K562 (cell line): ENCODE results near the gene DPH1. TPM values are rescaled to one million over a fixed set of nuclear protein-coding genes. Genes with fewer than 3 reads are reported as not detected.

ENCODE experiments used
- CBX5 ChIP-seq: IDR thresholded peaks from 2 replicates; pipeline ENCODE4 v1.6.1; 2014; ENCODE audit warnings: low read depth, borderline replicate concordance
- E2F3 ChIP-seq: fragments of 250-450 bp; sonication (Bioruptor Pico); IDR thresholded peaks from 2 replicates; pipeline ENCODE4 v1.4.0; 2020; ENCODE audit warnings: mild to moderate bottlenecking
- ETV1 ChIP-seq: fragments of 450-650 bp; conservative IDR thresholded peaks from 2 replicates; pipeline ENCODE4 v1.6.1; 2016; ENCODE audit warnings: missing genetic modification characterization, control low read depth, low read depth, missing compliant biosample characterization
- FOXJ2 ChIP-seq: fragments of 200-800 bp; sonication (Bioruptor generic); IDR thresholded peaks from 2 replicates; pipeline ENCODE4 v1.6.1; 2016; ENCODE audit warnings: missing genetic modification characterization, missing compliant biosample characterization
- FOXM1 ChIP-seq, 2 experiments: fragments of 450-650 bp in 1 of 2; sonication (generic) in 1 of 2; formaldehyde crosslinking in 1 of 2; IDR thresholded peaks; 2 replicates each; pipeline versions ENCODE4 v1.6.1 to v1.9.0; 2017 to 2022; ENCODE audit warnings: low read depth in 2 of 2, mild to moderate bottlenecking in 2 of 2, missing genetic modification reagents in 1 of 2, moderate library complexity in 1 of 2
- GTF3C2 ChIP-seq: IDR thresholded peaks from 3 replicates; pipeline ENCODE4 v1.6.1; 2011; ENCODE audit warnings: borderline replicate concordance, mild to moderate bottlenecking, moderate library complexity; ENCODE audit not compliant: insufficient read length; ENCODE audit errors: extremely low read depth
- HDAC2 ChIP-seq: fragments of 450-650 bp; IDR thresholded peaks from 2 replicates; pipeline ENCODE4 v1.6.1; 2016; ENCODE audit warnings: mild to moderate bottlenecking
- HNRNPL ChIP-seq: fragments of 200-400 bp; formaldehyde crosslinking; IDR thresholded peaks from 2 replicates; pipeline ENCODE4 v1.6.1; 2017; ENCODE audit warnings: low read depth, mild to moderate bottlenecking, low read length
- SMARCB1 ChIP-seq: IDR thresholded peaks from 2 replicates; pipeline ENCODE4 v1.6.1; 2011; ENCODE audit warnings: improper control_type of control experiment, low read depth; ENCODE audit not compliant: insufficient read length
- TSC22D4 ChIP-seq: fragments of 450-650 bp; IDR thresholded peaks from 2 replicates; pipeline ENCODE4 v1.6.1; 2016; ENCODE audit warnings: missing genetic modification characterization, missing biosample characterization, control low read depth
- ZC3H8 ChIP-seq: fragments of 450-650 bp; IDR thresholded peaks from 2 replicates; pipeline ENCODE4 v1.6.1; 2017
- ZFP36 ChIP-seq: fragments of 150-350 bp; IDR thresholded peaks from 2 replicates; pipeline ENCODE4 v1.6.1; 2018; ENCODE audit warnings: low read length, low read depth; ENCODE audit not compliant: partially characterized antibody
- polyA plus RNA-seq, 8 experiments: library from polyadenylated mRNA; depleted of rRNA in 4 of 8; stranded (reverse) in 5 of 8; unstranded in 3 of 8; fragments of >200 nt; fragmentation: Nextera tagmentation in 2 of 8; fragmentation: Illumina TruSeq in 1 of 8; extraction: Ambion mirVana in 2 of 8; extraction: Trizol in 1 of 8; gene quantifications; 2 replicates each; pipeline versions ENCODE4 v1.2.1 to v1.2.3, GENCODE V29; 2011 to 2014; ENCODE audit warnings: inconsistent platforms in 1 of 8, missing spikeins in 1 of 8
- total RNA-seq, 7 experiments: library from RNA; depleted of rRNA in 6 of 7; stranded (reverse); fragments of >200 nt in 6 of 7; fragmentation: Illumina TruSeq in 2 of 7; extraction: Trizol in 2 of 7; gene quantifications; 2 replicates each; pipeline versions ENCODE4 v1.2.1 to v1.2.3, GENCODE V29; 2011 to 2021; ENCODE audit warnings: low replicate concordance in 1 of 7
- TF ChIP-seq, protein P1 (sequence below): sonication (generic); formaldehyde crosslinking; IDR thresholded peaks from 2 replicates; pipeline ENCODE4 v1.8.1; 2023; ENCODE audit warnings: mild to moderate bottlenecking, missing genetic modification reagents
- TF ChIP-seq, protein P2 (sequence below): fragments of 250-450 bp; sonication (Bioruptor Pico); IDR thresholded peaks from 2 replicates; pipeline ENCODE4 v1.9.0; 2021; ENCODE audit warnings: mild to moderate bottlenecking

The DPH1 gene
- total and polyA plus RNA-seq, 9 of the 15 experiments (the other 6 are each of a cell fraction or from before 2014, with no cell fraction given), result 0.42 to 40.6 (median 20.2) TPM

GRCh38 chr17:2041561-2042389, 11.8 kb downstream of the DPH1 start, which contains the start of gene OVCA2 (continued):
- TF ChIP-seq FOXJ2 (0 out of 2 replicates have a peak, but pooled peaks have one; percentile 52), FOXM1 (IDR thresholded peaks at IDR 0.05; ENCODE audit: low read depth) (no peak), FOXM1 (CRISPR knock-in tag; IDR thresholded peaks at IDR 0.05; ENCODE audit: low read depth) (no peak), HNRNPL (no peak), ZFP36 (no peak), E2F3 (peak; percentile 24; the same call in 1 of the 2 replicates), CBX5 (no peak), HDAC2 (no peak), SMARCB1 (no peak), GTF3C2 (no peak), TSC22D4 (tag) (no peak), ETV1 (peak; percentile 74), ZC3H8 (no peak)
- TF ChIP-seq, protein P1, sequence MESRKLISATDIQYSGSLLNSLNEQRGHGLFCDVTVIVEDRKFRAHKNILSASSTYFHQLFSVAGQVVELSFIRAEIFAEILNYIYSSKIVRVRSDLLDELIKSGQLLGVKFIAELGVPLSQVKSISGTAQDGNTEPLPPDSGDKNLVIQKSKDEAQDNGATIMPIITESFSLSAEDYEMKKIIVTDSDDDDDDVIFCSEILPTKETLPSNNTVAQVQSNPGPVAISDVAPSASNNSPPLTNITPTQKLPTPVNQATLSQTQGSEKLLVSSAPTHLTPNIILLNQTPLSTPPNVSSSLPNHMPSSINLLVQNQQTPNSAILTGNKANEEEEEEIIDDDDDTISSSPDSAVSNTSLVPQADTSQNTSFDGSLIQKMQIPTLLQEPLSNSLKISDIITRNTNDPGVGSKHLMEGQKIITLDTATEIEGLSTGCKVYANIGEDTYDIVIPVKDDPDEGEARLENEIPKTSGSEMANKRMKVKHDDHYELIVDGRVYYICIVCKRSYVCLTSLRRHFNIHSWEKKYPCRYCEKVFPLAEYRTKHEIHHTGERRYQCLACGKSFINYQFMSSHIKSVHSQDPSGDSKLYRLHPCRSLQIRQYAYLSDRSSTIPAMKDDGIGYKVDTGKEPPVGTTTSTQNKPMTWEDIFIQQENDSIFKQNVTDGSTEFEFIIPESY, result no peak
- TF ChIP-seq, protein P2, sequence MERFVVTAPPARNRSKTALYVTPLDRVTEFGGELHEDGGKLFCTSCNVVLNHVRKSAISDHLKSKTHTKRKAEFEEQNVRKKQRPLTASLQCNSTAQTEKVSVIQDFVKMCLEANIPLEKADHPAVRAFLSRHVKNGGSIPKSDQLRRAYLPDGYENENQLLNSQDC (CRISPR knock-in tag), result no peak
